HG03064 (cell line): ENCODE results near the gene CAPN10.

ENCODE experiments used
- ATAC-seq: cut with Tn5 transposase; IDR thresholded peaks from one replicate; pipeline ENCODE4 v1.9.1; 2021; ENCODE audit warnings: low read depth; ENCODE audit not compliant: unreplicated experiment

Gene CAPN10

GRCh38 chr2:240574386-240575100, 12.0 kb upstream of the CAPN10 start:
- no peak for ATAC-seq

GRCh38 chr2:240575101-240575965, 11.2 kb upstream of the CAPN10 start:
- ATAC-seq, result no peak

- no peak for ATAC-seq
Observed at GRCh38 chr2:240576036-240576435, 10.5 kb upstream of the CAPN10 start.

GRCh38 chr2:240576436-240577205, 9.9 kb upstream of the CAPN10 start:
- ATAC-seq, result no peak

DNA sequence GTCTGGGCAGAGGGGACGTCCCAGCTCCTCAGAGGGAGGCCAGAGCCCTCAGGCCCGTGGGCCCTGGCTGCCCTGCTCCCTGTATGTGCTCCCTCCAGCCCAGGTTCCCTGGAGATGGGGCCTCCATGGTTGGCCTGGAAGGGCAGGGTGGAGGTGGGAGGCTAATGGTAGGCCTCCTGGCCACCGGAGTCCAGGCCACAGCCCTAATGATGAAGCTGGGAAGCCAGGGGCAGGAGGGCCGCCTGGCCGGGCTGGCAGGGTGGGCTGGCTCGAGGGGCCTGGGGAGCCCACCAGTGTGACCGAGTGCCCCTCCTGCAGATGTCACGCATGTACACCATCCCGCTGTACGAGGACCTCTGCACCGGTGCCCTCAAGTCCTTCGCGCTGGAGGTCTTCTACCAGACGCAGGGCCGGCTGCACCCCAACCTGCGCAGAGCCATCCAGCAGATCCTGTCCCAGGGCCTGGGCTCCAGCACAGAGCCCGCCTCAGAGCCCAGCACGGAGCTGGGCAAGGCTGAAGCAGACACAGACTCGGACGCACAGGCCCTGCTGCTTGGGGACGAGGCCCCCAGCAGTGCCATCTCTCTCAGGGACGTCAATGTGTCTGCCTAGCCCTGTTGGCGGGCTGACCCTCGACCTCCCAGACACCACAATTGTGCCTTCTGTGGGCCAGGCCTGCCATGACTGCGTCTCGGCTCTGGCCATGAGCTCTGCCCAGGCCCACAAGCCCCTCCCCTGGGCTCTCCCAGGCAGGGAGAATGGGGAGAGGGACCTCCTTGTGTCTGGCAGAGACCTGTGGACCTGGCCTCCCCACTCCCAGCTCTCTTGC, 9.0 kb upstream of the CAPN10 start:
- ATAC-seq, result no peak

GRCh38 chr2:240578110-240578450, 8.5 kb upstream of the CAPN10 start:
- no peak for ATAC-seq

DNA sequence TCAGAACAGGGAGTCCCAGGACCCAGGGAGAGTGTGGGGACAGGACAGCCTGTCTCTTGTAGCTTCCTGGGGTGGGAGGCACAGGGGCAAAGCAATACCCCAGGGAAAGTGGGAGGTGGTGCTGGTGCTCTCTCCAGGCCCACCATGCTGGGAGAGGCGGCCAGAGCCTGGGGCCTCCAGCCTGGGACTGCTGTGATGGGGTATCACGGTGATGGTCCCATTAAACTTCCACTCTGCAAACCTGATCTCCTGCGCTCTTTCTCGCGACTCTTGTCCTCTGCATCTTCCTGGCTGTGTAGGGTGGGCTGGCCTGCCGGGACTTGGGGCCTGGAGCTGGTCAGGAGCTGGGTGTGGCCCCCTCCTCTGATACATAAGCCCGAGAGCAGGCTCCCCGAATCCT, 8.0 kb upstream of the CAPN10 start:
- no peak for ATAC-seq

- no peak for ATAC-seq
Observed at GRCh38 chr2:240579071-240579762, 7.3 kb upstream of the CAPN10 start.

DNA sequence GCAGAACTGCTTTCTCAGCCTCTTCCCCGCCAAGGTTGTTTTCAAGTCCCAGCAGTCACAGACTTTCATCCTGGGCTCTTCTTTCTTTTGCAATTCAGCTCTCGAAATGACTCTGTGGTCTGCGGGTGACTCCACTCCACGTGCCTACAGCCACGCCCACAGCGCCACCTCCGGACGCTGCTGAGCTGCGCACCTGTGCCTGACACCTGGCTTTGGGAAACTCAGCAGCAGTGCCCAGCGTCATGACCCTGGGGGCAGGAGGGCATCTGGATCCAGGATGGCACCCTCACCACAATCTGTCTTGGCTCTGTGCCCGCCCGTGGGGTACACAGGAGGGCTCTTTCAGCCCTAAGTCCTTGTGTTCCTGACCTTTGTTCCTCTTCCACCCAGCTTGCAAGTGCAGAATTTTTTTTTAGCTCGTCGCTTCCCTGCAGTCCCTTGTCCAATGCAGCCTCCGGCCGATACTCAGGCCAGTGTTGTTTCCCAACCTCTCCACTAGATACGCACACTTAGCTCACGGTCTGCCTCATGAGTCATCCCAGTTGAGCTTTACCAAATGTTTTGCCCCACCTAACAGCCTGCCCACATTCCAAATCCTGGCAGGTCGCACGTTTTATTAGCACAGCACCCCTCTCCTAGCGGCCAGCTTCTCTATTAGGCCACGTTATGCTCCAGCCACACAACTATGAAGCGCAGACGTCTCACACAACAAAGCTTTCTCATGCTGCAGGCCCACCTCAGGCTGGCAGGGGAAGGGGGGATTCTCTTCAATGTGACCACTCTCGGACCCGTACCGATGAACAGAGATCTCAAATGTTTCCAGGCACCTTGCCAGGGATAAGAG, 6.5 kb upstream of the CAPN10 start:
- no peak for ATAC-seq

- ATAC-seq, result no peak
Observed at GRCh38 chr2:240581811-240582210, 4.7 kb upstream of the CAPN10 start.

DNA sequence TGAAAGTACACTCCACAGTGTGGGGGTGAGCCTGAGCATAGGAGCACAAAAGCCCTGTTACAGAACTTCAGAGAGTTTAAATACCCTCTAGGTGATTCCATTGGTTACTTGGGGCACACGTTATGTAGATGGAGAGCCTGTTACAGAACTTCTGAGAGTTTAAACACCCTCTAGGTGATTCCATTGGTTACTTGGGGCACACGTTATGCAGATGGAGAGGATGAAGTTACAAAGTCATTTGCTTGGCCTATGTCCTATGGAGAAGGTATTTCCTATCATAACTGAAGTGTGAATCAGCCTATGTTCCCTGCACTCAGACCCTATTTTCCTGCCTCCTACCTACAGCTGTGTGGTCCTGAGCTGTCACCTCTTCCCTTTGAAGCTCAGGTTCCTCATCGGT, 3.8 kb upstream of the CAPN10 start:
- ATAC-seq, result no peak

DNA sequence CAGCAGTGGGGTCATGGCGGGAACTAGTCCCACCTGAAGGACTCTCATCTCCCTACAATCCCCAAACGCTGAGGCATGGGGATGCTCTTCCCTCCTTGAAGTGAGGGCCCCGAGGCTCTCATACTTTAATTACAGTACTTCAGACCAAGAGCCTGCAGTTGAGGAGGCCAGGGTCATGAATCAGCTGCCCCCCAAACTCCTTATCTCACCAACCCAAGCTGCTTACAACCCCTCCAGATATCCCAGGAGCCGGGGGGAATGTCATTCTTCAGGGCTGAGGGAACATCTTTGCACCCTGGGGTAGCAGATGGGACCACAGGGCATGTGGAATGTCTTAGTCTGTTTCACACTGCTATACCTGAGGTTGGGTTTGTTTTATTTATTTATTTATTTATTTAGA, 2.8 kb upstream of the CAPN10 start:
- no peak for ATAC-seq

GRCh38 chr2:240584486-240585031, 2.0 kb upstream of the CAPN10 start:
- peak; percentile 53 for ATAC-seq

GRCh38 chr2:240585101-240585500, 1.4 kb upstream of the CAPN10 start:
- peak; percentile 30 for ATAC-seq

DNA sequence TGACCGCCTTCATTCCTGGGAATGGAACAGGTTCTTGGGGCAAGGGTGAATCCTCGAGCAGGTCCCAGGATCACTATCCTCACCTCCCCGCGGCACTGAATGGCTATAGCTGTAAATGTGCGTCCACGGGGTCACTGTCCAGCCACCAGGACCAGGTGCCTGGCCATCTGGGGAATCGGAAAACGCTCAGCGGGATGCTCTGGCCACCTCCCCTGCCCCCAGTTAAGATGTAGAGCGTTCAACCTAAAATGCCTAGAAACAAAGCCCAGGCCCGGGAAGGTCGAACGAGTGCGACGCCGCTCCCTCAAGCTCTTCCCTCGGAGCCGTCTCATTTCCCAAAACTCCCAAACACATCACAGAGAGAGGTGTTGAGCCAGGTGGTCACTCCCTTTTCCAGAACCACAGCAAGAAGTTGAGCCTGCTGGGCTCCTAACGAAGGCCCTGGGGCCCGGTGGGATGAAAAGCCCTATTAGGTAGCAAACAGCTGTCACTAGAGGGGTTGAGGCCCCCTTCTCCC, 795 bp upstream of the CAPN10 start:
- no peak for ATAC-seq

GRCh38 chr2:240586919-240587800, 626 bp downstream of the CAPN10 start:
- peak; percentile 7 for ATAC-seq

DNA sequence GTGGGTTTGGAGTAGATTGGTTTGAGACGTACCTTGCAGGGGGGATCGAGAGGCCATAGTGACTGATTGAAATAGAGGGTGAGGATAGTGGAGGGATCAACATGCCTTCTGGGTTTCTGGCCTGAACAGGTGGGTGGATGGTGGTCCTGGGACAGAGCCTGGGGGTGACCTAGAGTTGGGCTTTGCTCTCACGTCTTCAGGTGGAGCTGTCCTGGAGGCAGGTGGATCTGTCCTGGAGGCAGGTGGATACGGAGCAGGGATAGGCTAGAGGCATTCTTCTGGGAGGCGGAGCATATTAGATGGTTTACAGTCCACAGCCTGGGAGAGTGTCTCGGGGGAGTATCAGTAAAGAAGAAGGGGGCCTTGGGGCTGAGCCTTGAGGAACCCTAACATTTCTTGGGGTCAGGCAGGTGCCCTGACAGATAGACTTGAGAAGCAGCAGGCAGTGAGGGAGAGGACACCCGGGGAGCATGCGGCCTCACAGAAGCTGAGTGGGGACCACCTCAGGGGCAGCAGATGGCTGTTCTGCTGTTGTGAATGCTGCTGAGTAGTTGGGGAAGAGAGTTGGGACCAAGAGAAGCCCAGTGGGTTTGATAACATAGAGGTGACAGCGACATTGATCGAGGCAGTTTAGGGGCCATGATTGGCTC, 1.6 kb downstream of the CAPN10 start:
- ATAC-seq, result no peak
